Measurements from ENCODE around the gene PLXNA4.
"Not testable (repeated sequence)": the region's sequence is repeated elsewhere in the genome, so short reads cannot be mapped to it uniquely, and the experiment has no call there.

The PLXNA4 gene

DNA sequence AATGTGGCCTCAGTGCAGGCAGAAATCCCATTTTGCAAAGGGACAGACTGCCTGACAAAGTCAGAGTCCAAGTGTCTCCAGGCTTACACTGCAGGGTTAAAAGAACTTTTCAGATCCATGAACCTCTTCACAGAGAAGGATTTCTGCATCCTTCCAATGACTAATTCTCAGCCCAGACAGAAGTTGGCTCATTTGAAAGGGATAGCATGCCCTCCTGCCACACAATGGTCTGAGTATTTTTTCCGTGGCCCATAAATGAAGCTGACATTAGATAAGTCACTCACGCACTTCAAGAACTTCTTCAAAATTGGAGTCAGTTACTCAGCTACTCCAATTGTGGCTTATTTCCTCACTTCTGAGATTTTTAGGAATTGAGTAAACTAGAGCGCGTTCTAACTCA lies 170.2 kb downstream of the PLXNA4 start:
- DNase-seq = no peak

GRCh38 chr7:132404261-132404660 lies 172.0 kb downstream of the PLXNA4 start:
- no peak for DNase-seq

- DNase-seq = no peak
Observed at GRCh38 chr7:132403465-132404110, 172.7 kb downstream of the PLXNA4 start.

DNA sequence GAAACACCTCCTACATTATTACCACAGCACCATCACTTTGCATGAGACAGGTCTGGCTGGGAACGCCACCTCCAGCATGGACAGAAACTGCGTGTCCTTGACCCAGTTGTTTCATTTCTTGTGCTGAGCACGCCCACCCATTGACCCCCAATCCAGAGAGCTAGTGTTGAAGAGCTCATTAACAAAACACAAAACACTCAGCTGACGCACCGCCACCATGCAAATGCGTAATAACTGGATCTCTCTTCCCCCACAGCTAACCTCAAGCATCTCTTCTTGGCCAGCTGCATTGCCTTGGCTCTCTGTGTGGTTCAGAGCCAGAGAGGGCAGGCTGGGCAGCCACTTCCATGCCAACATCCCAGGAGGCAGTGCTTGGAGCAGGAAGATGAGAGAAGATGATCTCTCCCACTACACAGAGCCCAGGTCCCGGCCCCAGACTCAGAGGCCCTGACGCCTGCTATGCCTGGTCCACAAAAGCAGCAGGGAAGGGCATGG lies 173.5 kb downstream of the PLXNA4 start:
- no peak for DNase-seq

- no peak for DNase-seq
Observed at GRCh38 chr7:132402096-132402495, 174.2 kb downstream of the PLXNA4 start.

DNA sequence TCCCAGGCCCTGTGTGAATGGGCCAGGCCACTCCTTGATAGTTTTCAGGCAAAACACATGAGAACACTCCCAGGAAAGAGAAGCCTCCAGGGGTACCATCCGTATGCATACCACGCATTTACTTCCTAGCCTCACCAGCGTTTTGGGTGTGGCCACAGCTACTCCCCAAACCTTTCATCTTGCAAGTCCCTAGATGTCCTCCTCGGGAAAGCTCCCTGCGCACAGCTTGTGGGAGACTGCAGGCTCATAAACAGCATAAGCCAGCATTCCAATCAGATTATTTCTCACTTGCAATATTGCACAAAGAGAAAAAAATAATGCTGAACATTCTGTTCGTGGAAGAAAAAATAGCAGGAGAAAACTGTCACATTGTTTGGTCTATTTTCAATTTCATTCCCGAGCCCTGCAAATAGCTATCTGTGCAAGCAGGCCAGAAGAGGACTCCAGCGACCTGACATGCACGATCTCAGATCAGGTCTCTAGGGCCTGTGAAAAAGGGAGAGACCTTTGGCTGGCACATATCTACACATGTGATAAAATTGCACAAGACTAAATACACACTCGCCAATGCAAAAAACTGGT lies 175.6 kb downstream of the PLXNA4 start:
- DNase-seq = no peak

- DNase-seq = no peak
Observed at GRCh38 chr7:132399367-132399766, 176.9 kb downstream of the PLXNA4 start.

DNA sequence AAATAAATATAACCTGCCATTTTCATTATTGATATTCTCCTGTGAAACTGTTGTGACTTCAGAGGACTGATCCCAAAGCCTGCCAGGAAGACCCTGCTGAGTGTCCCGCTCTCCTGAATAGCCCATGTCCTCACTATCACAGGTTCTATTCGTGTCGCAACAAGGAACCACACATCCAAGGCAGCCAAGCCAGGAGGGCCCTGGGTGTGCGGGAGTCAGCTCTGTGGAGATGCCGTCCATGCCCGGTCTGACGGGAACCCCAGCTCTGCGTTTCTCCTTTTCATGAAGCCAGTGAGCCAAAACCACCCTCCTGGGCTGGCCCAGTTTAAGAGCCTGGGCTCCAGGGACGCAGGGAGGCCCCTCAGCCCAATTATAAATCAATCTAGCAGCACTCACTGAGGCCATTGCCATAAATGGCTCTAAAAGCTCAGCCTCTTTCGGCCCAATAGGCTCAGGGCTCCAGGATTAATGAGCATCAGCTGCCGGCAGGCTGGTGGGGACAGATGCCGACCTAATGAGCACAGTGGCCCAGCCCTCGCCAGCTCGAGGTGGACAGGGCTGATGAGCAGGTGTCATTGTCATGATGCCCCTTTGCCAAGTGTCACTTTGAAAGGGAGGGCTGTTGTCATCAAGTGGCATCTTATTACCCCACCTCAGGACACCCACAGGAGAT lies 177.9 kb downstream of the PLXNA4 start:
- no peak for DNase-seq

DNA sequence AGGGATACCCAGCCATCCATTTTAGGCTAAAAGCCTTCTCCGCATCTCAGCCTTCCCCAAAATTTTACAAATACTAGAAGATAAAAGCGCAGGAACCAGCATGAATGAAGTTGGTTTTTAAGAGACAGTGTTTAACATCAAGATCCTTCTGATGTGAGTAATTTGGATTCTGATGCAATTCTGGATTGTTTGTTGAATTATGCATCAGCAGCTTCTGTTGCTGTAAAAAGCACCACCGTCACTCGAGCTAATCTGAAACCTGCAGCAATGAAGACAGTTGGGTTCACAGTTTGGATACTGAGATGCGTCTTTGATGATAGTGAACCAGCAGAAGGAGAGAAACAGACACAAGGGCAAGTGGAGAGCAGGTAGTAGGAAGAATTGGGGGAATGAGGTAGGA lies 179.2 kb downstream of the PLXNA4 start:
- DNase-seq = no peak

- DNase-seq = no peak
Observed at GRCh38 chr7:132395361-132395760, 180.9 kb downstream of the PLXNA4 start.

DNA sequence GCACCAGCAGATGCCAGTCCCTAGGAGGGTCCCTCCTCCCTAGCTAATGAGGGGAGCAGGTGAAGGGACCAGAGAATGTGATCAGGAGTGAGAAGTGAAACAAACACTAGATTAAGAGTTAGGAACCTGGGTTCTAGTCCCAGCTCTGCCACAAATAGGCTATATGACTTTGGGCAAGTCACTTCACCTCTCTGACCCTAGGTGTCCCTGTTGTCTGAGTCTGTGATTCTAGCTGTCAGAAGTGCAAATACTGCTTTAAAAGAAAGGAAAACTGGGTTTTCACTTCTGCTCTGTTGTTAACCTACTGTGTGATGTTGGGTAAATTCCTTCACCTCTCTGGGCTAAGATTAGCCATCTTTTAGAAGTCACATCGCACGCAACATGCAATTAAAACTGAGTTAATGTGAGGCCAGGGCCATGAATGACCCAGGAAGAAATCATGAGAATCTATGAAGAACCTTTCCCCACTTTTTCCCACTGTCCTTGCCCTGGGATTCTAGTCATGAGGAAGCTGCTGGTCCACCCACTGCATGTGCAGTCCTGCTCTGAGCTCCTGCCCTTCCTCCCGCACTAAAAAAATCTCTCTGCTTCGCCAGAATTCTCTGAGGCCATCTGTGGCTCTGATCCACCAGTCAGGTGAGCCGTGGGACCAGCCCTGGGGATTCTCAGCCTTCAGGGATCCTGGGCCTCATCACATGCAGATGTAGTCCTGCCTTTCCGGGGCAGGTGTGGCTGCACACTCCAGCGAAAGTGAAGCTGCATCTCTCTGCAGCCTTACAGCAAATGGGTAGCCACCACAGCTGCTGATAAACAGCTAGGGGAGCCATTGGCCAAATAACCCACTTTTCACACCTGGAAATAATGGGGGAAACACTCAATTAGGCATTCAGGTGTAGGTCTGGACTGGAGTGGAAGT lies 181.7 kb downstream of the PLXNA4 start:
- no peak for DNase-seq

DNA sequence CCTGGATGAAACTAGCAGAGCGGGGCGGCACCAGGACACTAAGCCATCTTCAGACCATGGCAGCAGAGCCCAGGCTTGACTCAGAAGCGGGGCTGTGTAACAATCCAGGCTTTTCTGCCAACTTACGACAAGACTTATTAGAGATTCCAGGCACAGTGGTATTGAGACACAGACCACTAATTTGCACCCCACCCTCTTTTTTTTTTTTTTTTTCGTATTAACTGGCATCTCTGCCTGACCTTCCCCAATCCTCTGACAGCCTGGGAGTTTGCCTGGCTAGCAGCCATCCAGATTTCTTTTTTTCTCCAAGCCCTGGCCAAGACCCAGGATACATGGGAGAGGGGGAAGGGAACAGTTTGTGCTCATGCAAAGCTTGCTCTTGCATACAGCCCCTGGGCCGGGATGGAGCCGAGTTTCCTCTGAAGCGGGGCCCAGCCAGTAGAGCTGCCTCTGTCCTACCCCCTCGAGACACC lies 182.4 kb downstream of the PLXNA4 start:
- DNase-seq = no peak

- DNase-seq = no peak
Observed at GRCh38 chr7:132392713-132393112, 183.6 kb downstream of the PLXNA4 start.

DNA sequence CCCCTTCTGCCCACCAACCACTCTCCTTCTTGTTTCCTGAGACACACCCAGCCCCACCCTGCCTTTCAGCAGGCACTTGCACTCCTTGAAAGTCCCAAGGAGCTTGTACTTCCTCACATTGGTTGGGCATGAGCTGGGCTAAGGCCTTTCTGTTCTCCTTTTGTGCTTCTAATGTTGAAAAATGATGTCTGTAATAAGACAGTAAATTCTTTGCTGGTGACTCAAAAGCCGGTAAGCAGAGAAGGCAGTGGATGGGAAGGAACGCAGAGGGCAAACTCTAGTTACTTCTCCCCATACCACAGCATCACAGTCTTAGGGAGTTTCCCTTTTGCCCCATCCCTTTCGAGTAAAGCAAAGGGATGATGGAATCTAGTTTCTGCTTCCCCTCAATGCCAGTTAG lies 185.6 kb downstream of the PLXNA4 start:
- no peak for DNase-seq

GRCh38 chr7:132390049-132390448 lies 186.2 kb downstream of the PLXNA4 start:
- not testable (repeated sequence) for DNase-seq

- no peak for DNase-seq
Observed at GRCh38 chr7:132388688-132389087, 187.6 kb downstream of the PLXNA4 start.

DNA sequence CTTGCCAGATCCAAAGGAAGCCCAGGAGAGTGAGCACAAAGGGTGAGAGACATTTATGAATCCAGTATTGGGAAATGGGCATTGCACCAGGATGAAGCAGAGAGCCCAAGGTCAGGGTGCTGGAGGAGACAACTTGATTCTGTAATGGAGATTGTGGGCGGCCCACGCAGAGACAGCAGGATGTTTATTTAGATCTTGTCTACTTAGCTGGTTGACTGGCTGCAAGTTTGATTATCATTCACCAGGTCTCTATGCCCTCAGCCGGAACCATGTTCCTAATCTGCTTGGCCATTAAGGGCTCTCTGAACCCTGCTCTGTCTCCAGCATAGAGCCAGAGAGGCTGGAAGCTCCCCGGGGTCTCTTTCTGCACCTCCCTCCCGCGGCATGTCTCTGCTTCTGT lies 188.7 kb downstream of the PLXNA4 start:
- no peak for DNase-seq

- no peak for DNase-seq
Observed at GRCh38 chr7:132386201-132386681, 190.0 kb downstream of the PLXNA4 start.

DNA sequence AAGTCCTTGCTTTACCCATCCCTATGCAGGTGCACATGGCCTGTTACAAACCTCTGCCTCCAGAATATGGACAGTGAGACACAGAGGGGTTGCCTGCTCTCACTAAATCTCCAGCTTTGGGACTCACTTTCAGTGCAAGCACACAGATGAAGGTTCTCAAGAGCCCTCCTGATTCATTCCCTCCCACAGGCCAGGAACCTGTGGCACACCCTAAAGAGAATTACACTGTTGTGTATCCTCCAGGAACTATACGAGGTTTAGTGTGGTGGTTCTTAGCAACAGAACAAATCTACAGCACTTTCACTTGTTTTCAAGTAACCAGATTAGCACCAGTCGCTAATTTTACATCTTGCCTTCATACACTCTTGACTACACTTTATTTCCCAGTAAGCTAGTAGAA lies 192.3 kb downstream of the PLXNA4 start:
- no peak for DNase-seq

- DNase-seq = no peak
Observed at GRCh38 chr7:132381742-132382472, 194.4 kb downstream of the PLXNA4 start.

DNA sequence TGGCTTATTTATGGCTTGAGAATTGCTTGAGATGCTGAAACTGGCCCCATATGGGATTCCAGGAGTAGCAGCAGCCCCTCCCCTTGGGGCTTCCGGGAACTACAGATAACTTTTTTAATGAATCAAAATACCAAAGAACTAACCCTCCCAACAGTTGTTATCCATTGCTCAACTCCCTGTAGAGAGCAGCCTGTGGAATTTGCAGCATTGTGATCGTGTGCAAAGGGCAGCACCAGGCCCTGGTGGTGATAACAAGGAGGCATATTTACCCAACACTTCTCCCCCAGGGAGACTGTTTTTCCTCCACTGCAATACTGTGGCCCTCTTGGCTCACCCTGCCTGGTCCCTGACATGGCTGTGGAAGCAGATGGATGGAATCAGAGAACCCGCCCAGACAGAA lies 196.2 kb downstream of the PLXNA4 start:
- no peak for DNase-seq

DNA sequence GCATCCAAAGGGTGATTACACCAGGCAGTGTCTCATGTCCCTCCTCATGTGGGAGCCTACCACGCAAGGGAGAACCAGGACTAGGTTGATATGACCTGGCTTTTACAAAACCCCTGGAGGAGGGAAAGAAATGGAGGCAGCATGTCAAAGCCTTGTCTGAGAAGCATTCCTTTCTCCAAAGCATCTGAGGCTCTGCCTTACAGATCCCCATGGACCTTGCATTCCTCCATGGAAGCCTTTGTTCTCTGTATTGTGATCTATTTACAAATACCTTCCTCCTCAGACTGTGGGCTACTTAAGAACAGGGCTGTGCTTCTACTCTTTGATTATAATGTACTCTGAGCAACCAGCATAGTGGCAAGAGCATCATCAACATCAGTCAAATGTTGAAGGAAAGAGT lies 197.0 kb downstream of the PLXNA4 start:
- DNase-seq = no peak

All from NCI-H1436 (cell line).